Activated naive CD4-positive, alpha-beta T cell treated with anti-CD3 and anti-CD28 coated beads, Interleukin-2, amount 50 U/mL, for 24 hours (primary cell): ENCODE measurements around the gene ADAMTS17.
A peak's percentile ranks its signal among the peaks of the same experiment; 100 is the strongest.

Experiments
- H3K27ac Mint-ChIP-seq: one replicate; pipeline ENCODE4 v1.8.0; 2021; ENCODE audit warnings: mild to moderate bottlenecking, mixed read lengths
- H3K27me3 Mint-ChIP-seq: one replicate; pipeline ENCODE4 v1.8.0; 2021; ENCODE audit warnings: mixed read lengths
- H3K36me3 Mint-ChIP-seq: one replicate; pipeline ENCODE4 v1.8.0; 2021; ENCODE audit warnings: mixed read lengths
- H3K4me1 Mint-ChIP-seq: one replicate; pipeline ENCODE4 v1.8.0; 2021; ENCODE audit warnings: mixed read lengths
- H3K4me3 Mint-ChIP-seq: one replicate; pipeline ENCODE4 v1.8.0; 2021; ENCODE audit warnings: mild to moderate bottlenecking, mixed read lengths
- H3K9me3 Mint-ChIP-seq: one replicate; pipeline ENCODE4 v1.8.0; 2021; ENCODE audit warnings: mixed read lengths

ADAMTS17 gene

DNA sequence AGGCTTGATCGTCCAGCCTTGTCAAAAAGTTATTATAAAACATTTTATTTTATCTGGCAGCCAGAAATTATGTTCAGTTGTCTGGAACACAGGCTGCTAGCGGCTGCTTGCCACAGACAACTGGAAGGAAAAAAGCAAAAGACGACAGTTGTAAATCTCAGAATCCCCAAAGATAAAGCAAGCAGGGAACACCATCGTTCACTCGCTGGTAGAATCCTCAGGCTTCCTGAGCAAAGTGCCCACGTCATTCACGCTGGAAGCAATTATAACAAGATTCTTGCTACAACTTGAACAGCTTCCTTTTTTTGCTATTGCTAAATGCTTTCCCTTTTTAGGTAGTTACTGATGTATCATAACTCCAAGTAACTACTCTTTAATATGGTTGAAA, 33.6 kb downstream of the ADAMTS17 start:
- Mint-ChIP-seq H3K4me3 (no peak overlapping the region), H3K9me3 (no peaks in the 10 kb centered on the region), H3K27me3 (no peaks in the 10 kb centered on the region), H3K4me1 (no peaks in the 10 kb centered on the region), H3K27ac (no peak overlapping the region), H3K36me3 (peaks cover 11% of the 10 kb centered on the region)

DNA sequence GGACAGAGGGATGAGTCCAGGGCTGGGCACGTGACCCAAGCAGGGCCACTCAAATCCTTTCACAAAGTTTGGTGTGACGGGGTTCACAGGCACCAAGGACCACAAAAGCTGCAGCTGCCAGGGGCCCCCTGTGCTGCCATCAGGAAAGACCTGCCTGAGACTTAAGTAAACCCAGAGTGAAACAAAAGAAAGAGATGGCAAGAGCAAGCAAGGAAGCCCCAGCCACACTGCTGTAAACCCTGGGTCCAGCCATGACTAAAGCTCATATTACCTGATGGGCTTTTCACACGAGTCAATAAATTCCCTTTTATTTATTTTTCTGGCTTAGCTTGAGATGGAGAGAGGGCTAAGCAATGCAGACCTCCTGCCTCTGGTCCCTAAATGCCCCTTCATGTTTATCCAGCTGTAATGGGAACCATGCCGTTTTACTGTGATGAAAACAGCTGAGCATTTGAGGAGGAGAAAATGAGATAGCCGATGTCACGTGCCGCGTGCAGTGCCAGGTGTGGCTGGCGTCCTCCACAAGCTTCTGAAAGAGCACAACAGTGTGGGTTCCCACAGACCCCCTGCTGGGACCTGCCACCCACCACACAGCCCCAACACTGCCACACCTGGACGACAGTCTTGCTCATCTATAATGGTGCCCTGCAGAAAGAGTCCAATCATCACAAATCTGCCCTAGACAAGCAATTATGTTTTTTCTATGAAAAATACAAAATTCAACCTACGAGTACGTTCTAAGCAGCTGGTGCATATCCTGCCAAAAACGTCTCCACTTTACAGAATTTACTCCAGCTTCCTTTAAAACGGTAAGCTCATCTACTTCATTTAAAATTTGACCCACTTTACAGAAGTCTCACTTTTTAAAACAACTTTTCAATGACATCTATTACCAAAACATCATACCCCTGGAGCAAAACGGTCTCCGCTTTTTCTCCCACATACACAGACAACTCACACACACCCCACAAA, 34.2 kb downstream of the ADAMTS17 start:
- Mint-ChIP-seq H3K27me3 (no peaks in the 10 kb centered on the region), H3K27ac (no peak overlapping the region), H3K9me3 (no peaks in the 10 kb centered on the region), H3K36me3 (peaks cover 12% of the 10 kb centered on the region), H3K4me1 (no peaks in the 10 kb centered on the region), H3K4me3 (no peak overlapping the region)

DNA sequence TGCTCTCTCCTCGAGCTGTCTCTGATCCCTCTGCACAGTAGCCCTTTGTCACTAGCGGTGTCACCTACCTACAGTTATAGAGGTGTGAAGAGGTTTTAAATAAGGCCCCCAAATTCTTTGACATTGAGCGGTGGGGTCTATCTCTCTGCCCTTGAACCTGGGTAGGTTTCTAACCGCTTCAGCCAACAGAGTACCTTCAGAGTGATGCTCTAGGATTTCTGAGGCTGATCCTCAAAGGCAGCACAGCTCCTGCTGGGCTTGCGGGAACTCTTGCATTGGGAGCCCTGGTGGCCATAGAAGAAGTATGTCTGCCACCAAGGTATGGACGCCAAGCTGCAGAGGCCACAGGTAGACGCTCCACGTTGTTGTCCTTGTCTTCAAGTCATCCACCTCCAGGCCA, 35.7 kb downstream of the ADAMTS17 start:
- Mint-ChIP-seq H3K4me3 (no peak overlapping the region), H3K27me3 (no peaks in the 10 kb centered on the region)

DNA sequence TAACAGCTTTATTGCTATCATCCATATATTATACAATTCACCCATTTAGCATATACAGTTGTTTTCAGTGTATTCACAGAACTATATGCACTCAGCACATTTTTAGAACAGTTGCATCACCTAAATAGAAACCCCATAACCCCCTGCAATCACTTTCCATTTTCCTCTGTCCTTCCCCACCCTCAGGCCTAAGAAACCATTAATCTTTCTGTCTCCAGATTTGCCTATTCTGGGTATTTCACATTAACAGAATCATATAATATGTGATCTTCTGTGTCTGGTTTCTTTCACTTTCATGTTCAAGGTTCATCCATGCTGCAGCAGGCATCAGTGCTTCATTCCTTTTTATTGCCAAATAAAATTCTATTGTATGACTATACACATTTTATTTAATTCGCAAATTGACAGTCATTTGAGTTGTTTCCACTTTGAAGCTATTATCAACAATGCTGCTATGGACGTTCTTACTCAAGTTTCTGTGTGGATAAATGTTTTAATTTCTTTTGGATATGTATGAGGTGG, 39.8 kb downstream of the ADAMTS17 start:
- H3K4me1 Mint-ChIP-seq = no peaks in the 10 kb centered on the region
- no peaks in the 10 kb centered on the region for H3K9me3 Mint-ChIP-seq
- no peaks in the 10 kb centered on the region for H3K27me3 Mint-ChIP-seq
- H3K27ac Mint-ChIP-seq = no peak overlapping the region
- H3K36me3 Mint-ChIP-seq = peaks cover 15% of the 10 kb centered on the region
- no peak overlapping the region for H3K4me3 Mint-ChIP-seq

More for the DNA sequence above, 35.7 kb downstream of the ADAMTS17 start:
- no peak overlapping the region for H3K27ac Mint-ChIP-seq
- H3K4me1 Mint-ChIP-seq = no peaks in the 10 kb centered on the region
- peaks cover 7% of the 10 kb centered on the region for H3K36me3 Mint-ChIP-seq
- no peaks in the 10 kb centered on the region for H3K9me3 Mint-ChIP-seq

DNA sequence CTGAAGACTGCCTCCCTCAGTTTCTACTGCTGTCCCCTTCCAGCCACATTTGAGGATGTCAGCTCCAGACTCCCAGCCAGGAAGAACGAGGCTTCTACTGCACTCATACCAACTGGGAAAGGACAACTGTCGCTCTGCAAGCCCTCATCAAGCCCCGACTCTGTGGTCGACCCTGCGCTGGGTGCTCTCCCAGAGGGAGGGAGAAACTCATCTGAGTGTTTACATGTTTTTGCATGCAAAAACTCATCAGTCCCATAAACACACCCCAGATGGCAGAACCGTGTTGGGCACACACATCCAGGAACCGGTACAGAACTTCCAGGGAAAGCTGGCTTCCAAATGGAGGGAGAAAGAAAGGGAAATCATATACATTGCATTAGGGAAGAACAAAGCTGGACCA, 43.5 kb downstream of the ADAMTS17 start:
- no peaks in the 10 kb centered on the region for H3K4me1 Mint-ChIP-seq
- no peaks in the 10 kb centered on the region for H3K27me3 Mint-ChIP-seq
- H3K4me3 Mint-ChIP-seq = no peak overlapping the region

DNA sequence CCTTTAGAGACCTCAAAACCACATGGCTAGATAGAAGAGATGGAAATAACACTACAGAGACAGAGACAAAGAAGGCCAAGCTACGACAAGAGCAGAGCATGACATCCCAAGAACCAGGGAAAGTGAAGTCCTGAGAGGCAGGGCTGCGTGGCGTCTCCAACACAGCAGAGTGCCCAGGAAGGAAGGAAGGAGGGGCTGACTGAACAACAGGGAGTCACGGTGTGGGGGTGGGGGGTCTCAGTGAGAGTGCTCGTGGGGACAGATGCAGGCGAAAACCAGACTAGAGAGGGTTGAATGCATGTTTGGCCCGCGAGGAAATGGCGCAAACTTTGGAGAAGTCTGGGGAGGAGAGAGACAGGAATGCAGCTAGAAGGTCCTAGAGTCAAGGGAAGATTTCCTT, 44.0 kb downstream of the ADAMTS17 start:
- no peak overlapping the region for H3K4me3 Mint-ChIP-seq
- H3K27me3 Mint-ChIP-seq = no peaks in the 10 kb centered on the region
- H3K27ac Mint-ChIP-seq = no peak overlapping the region
- no peaks in the 10 kb centered on the region for H3K9me3 Mint-ChIP-seq
- peaks cover 23% of the 10 kb centered on the region for H3K36me3 Mint-ChIP-seq
- no peaks in the 10 kb centered on the region for H3K4me1 Mint-ChIP-seq

More for the DNA sequence above, 43.5 kb downstream of the ADAMTS17 start:
- Mint-ChIP-seq H3K36me3 (peaks cover 23% of the 10 kb centered on the region), H3K27ac (no peak overlapping the region), H3K9me3 (no peaks in the 10 kb centered on the region)

DNA sequence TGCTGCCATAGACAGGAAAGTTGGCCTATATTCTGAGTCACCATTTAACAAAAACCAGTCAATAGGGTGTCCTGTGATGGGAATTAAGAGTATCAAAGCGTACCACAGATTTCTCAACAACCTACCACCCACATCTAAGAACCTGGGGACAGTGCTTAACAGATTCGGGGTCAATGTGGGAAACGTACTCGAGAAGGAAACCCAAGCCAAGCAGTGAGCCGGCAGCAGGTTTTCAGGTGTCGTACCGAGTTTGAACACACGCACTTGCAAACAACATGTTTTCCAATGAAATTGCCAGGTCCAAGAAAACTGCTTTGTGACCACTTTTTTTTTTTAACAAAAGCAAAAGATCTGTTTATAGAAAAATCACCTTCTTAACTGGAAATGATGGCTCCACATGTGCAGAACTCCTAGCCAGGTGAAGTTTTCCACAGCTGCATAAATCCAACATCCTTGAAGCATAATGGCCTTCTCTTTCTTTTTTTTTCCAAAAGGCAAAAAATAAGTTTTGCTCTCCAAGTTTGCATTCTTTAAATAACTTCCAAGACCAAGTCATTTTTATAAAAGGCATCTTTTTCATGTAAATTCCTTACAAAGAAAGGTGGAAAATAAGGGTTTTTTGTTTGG, 45.7 kb downstream of the ADAMTS17 start:
- Mint-ChIP-seq H3K4me1 (peaks cover 2% of the 10 kb centered on the region), H3K4me3 (no peak overlapping the region), H3K36me3 (peaks cover 17% of the 10 kb centered on the region), H3K27me3 (no peaks in the 10 kb centered on the region), H3K27ac (no peak overlapping the region), H3K9me3 (peaks cover 7% of the 10 kb centered on the region)

DNA sequence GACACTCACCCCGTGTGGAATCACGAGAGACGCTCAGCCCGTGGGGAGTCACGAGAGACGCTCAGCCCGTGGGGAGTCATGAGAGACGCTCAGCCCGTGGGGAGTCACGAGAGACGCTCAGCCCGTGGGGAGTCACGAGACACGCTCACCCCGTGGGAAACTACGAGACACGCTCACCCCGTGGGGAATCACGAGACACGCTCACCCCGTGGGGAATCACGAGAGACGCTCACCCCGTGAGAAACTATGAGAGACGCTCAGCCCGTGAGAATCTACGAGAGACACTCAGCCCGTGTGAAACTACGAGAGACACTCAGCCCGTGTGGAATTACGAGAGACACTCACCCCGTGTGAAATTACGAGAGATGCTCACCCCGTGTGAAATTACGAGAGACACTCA, 49.8 kb downstream of the ADAMTS17 start:
- H3K4me1 Mint-ChIP-seq = peaks cover 12% of the 10 kb centered on the region
- H3K4me3 Mint-ChIP-seq = no peak overlapping the region
- H3K27ac Mint-ChIP-seq = no peak overlapping the region
- no peaks in the 10 kb centered on the region for H3K27me3 Mint-ChIP-seq
- H3K36me3 Mint-ChIP-seq = peaks cover 22% of the 10 kb centered on the region
- peaks cover 17% of the 10 kb centered on the region for H3K9me3 Mint-ChIP-seq

DNA sequence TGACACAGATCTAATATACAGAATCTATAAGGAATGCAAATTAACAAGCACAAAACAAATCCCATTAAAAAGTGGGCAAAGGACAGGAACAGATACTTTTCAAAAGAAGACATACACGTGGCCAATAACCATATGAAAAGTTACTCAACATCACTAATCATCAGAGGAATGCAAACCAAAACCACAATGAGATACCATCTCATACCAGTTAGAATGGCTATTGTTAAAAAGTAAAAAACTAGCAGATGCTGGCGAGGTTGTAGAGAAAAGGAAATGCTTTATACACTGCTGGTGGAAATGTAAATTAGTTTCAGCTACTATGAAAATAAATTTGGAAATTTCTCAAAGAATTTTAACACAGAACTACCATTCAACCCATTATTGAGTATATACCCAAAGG, 50.7 kb downstream of the ADAMTS17 start:
- H3K36me3 Mint-ChIP-seq = peaks cover 20% of the 10 kb centered on the region
- H3K4me3 Mint-ChIP-seq = no peak overlapping the region
- peak overlapping the region; percentile 15 for H3K27ac Mint-ChIP-seq
- H3K27me3 Mint-ChIP-seq = no peaks in the 10 kb centered on the region
- peaks cover 17% of the 10 kb centered on the region for H3K9me3 Mint-ChIP-seq
- H3K4me1 Mint-ChIP-seq = peaks cover 12% of the 10 kb centered on the region

DNA sequence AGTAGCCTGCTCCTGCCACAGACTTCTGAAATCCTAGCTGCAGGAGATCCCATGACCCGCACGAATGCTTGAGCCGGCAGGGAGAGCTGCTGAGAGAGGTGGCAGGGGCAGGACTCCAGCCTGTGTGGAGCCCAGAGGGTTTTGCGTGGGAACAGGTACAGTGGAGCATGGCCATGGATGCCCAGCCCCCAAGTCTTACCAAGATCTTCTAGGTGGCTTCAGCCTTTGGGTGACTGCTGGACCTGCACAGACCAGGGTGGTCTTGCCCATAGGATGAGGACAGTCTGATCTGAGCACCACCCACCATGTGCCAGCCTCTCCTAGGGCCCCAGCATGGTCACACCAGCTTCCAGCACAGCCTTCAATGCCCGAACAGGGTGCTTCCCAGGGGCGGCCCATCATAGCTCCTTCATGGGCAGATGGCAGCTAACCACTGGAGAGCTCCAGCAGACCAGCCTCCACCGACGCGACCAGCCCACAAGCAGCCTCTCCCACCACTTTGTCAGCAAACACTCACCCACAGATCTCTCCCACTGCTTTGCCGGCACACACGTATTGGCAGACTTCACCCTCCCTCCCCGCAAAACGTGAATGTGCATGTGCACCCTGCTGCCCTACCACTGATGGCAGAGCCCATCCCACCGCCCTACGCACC, 56.0 kb downstream of the ADAMTS17 start:
- Mint-ChIP-seq H3K4me3 (no peak overlapping the region), H3K27ac (no peak overlapping the region), H3K4me1 (peaks cover 7% of the 10 kb centered on the region), H3K27me3 (no peaks in the 10 kb centered on the region), H3K9me3 (peaks cover 7% of the 10 kb centered on the region), H3K36me3 (peaks cover 21% of the 10 kb centered on the region)

DNA sequence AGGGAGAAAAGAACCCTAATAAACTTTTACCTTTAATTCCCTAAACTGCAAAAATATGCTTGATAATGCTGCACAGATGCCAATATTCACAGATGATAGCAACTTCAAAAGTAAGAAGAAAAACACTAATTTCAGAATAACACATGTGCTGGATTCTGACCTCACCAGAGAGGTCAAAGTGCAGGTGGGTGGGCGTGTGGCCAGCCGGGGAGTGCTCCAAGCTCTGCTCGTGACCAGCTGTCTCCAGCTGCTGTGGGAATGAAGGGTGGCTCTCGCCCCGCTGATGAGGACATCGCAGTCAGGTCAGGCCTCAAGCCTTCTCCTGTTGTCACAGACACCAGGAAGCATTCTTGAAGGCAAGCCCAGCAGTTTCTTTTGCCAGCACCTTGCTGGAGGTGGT, 57.1 kb downstream of the ADAMTS17 start:
- no peaks in the 10 kb centered on the region for H3K27me3 Mint-ChIP-seq
- H3K4me1 Mint-ChIP-seq = no peaks in the 10 kb centered on the region
- H3K9me3 Mint-ChIP-seq = peaks cover 5% of the 10 kb centered on the region
- H3K36me3 Mint-ChIP-seq = peaks cover 25% of the 10 kb centered on the region
- no peak overlapping the region for H3K27ac Mint-ChIP-seq
- no peak overlapping the region for H3K4me3 Mint-ChIP-seq

DNA sequence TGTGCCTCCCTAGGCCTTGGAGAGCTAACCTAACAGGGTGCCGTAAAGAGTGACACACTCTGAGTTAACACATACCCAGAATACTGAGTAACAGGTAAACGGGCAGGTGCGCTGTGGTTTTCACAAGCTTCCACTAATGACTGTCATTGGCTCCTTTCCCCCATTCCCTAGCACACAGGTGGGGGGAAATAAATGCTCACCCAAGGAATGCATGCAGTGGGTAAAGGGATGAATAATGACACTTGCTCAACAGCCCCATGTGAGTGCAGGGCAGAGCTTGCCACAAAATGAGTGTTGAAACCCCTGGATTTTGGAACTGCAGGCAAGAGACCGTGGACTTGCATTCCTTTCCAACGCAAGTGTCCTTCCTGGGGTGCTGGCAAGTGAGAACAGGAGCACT, 57.6 kb downstream of the ADAMTS17 start:
- Mint-ChIP-seq H3K4me3 (no peak overlapping the region), H3K4me1 (no peaks in the 10 kb centered on the region), H3K36me3 (peaks cover 25% of the 10 kb centered on the region), H3K27me3 (no peaks in the 10 kb centered on the region), H3K27ac (no peak overlapping the region), H3K9me3 (peaks cover under 1% of the 10 kb centered on the region)

DNA sequence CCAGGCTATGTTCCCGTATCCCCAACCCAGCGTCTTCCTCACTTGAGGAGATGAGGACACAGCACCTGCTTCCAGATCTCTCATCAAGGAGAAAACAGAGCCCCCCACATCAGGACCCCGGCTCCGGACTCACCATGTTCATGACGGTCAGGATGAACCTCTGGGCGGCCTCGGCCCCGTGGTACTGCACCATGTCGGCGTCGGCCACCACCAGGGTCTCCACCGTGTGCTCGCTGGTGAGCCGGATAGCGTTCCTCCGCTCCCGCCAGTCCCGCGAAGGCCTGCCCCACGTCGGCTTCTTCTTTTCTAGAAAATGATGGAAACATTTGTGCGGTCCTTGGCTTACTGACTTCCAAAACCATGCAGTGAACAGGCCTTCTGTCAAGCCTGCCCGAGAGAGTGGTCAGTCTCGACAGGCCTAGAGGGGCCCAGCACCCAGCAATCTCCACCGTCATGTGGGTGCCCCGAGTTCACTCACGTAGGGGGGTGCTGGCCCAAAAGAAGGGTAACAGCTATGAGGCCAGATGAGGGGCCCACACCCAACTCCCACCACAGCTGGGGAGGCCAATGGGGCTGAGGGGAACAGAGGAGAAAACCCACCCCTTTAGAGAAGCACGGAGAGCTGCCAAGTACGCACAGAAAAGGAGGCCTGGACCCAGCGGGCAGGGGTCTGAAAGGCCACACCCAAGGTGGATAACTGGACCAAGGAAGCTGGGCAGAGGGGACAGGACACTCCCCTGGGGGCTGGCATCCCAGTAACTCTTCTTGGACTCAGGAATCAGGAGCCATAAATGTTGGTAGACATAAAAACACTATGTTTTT, 60.5 kb downstream of the ADAMTS17 start:
- H3K36me3 Mint-ChIP-seq = peaks cover 14% of the 10 kb centered on the region
- H3K9me3 Mint-ChIP-seq = no peaks in the 10 kb centered on the region
- H3K27ac Mint-ChIP-seq = no peak overlapping the region
- no peaks in the 10 kb centered on the region for H3K27me3 Mint-ChIP-seq
- H3K4me3 Mint-ChIP-seq = no peak overlapping the region
- H3K4me1 Mint-ChIP-seq = no peaks in the 10 kb centered on the region

DNA sequence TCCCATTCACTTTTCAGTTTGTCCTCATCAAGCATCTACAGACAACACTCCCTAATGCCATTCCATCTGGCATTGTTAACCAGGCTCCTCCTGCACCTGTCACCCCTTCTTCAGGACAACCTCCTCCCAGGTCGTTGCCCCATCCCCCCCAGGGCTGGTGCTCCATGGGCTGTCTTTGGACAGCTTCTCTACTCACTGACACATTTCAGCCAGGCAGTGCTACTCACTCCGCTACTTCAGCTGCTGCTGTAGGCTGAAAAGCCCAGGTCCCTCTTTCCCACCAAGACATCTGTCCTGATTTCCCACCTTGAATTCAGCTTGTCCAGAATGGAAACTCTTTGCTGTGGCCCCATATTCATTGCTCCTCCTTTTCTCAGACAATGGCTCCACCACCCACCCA, 61.9 kb downstream of the ADAMTS17 start:
- H3K36me3 Mint-ChIP-seq = peaks cover 16% of the 10 kb centered on the region
- peaks cover 4% of the 10 kb centered on the region for H3K9me3 Mint-ChIP-seq
- no peaks in the 10 kb centered on the region for H3K27me3 Mint-ChIP-seq
- H3K4me3 Mint-ChIP-seq = no peak overlapping the region
- peak overlapping the region; percentile 20 for H3K27ac Mint-ChIP-seq
- no peaks in the 10 kb centered on the region for H3K4me1 Mint-ChIP-seq

DNA sequence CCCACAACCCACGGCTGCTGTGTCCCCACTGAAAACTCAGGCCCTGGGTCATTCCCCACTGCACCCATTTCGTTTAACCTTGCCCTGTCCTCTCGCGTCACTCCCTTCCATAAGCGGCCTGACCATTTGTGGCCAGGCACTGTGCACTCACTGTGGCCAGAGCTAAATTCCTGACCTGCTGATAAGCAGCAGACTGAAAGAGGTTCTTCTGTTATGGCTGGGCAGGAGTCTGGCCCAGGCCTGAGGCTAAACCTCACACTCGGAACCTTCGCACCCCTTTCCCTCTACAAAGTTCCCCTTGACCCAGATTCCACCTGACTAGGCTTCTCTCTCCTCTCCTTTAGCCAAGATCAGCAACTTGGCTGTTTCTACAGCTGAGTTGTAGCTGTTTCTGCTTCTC, 62.3 kb downstream of the ADAMTS17 start:
- no peak overlapping the region for H3K4me3 Mint-ChIP-seq
- no peak overlapping the region for H3K27ac Mint-ChIP-seq
- peaks cover 20% of the 10 kb centered on the region for H3K36me3 Mint-ChIP-seq
- no peaks in the 10 kb centered on the region for H3K27me3 Mint-ChIP-seq
- H3K9me3 Mint-ChIP-seq = peaks cover 8% of the 10 kb centered on the region
- no peaks in the 10 kb centered on the region for H3K4me1 Mint-ChIP-seq
